SK-N-SH treated with all-trans-retinoic acid at 6 μM for 48 hours (cell line): ENCODE results near the gene NGEF.

Experiments used
- BACH2 ChIP-seq: fragments of 250-450 bp; sonication (Bioruptor Pico); IDR thresholded peaks from 2 replicates; pipeline ENCODE4 v1.9.0; 2021; ENCODE audit warnings: mild to moderate bottlenecking, borderline replicate concordance
- ISL1 ChIP-seq: fragments of 250-450 bp; sonication (Bioruptor Pico); IDR thresholded peaks from 2 replicates; pipeline ENCODE4 v2.1.2; 2022; ENCODE audit warnings: mild to moderate bottlenecking, moderate library complexity
- PATZ1 ChIP-seq: fragments of 250-450 bp; sonication (Bioruptor Pico); IDR thresholded peaks from 2 replicates; pipeline ENCODE4 v1.8.0; 2020; ENCODE audit warnings: mild to moderate bottlenecking, moderate library complexity, borderline replicate concordance
- POU6F1 ChIP-seq: fragments of 250-450 bp; sonication (Bioruptor Pico); IDR thresholded peaks from 2 replicates; pipeline ENCODE4 v1.8.0; 2021; ENCODE audit warnings: low read depth, mild to moderate bottlenecking, moderate library complexity, borderline replicate concordance
- TSHZ2 ChIP-seq: fragments of 250-450 bp; sonication (Bioruptor Pico); IDR thresholded peaks from 2 replicates; pipeline ENCODE4 v1.5.0; 2020; ENCODE audit warnings: mild to moderate bottlenecking, moderate library complexity

GRCh38 chr2:232949016-232949415 lies 64.0 kb downstream of the NGEF start:
- no peak for TF ChIP-seq TSHZ2 (CRISPR knock-in tag)
- TF ChIP-seq ISL1 = no peak
- TF ChIP-seq BACH2 (CRISPR knock-in tag) = no peak
- TF ChIP-seq POU6F1 (CRISPR knock-in tag) = no peak
- TF ChIP-seq PATZ1 = no peak
